ENCODE measurements around the gene GABPB1. TPM values are rescaled to one million over a fixed set of nuclear protein-coding genes. Genes with fewer than 3 reads are reported as not detected.

GABPB1 gene
- total RNA-seq, 1 donor from 2014 or later: 13.3 TPM

- Histone ChIP-seq H3K4me3 (no peak overlapping the region), H3K9me3 (no peaks in the 10 kb centered on the region), H3K27me3 (no peaks in the 10 kb centered on the region), H3K4me1 (no peaks in the 10 kb centered on the region), H3K27ac (no peak overlapping the region), H3K36me3 (no peaks in the 10 kb centered on the region)
- no peak for DNase-seq (ENCODE audit: extremely low spot score in 2 of 2)
- TF ChIP-seq POLR2A (IDR thresholded peaks at IDR 0.05): no peak
- no peak for TF ChIP-seq CTCF (IDR thresholded peaks at IDR 0.05)
- no peak for TF ChIP-seq POLR2AphosphoS5 (IDR thresholded peaks at IDR 0.05; ENCODE audit: insufficient read depth in 1 of 2, low read depth in 1 of 2)
- intact Hi-C loops (cut with DNase I): no loop called here
These were observed 94.0 kb downstream of the GABPB1 start for GRCh38 chr15:50260969-50261496.

- H3K9me3 ChIP-seq: no peaks in the 10 kb centered on the region
- intact Hi-C loops (cut with DNase I): no loop called here
- TF ChIP-seq POLR2A (IDR thresholded peaks at IDR 0.05) (no peak), CTCF (IDR thresholded peaks at IDR 0.05) (no peak), POLR2AphosphoS5 (IDR thresholded peaks at IDR 0.05; ENCODE audit: insufficient read depth in 1 of 2, low read depth in 1 of 2) (no peak)
- no peaks in the 10 kb centered on the region for H3K4me1 ChIP-seq
- no peak overlapping the region for H3K27ac ChIP-seq
- no peak overlapping the region for H3K4me3 ChIP-seq
- no peaks in the 10 kb centered on the region for H3K27me3 ChIP-seq
- DNase-seq (ENCODE audit: extremely low spot score in 2 of 2): no peak
- H3K36me3 ChIP-seq: no peaks in the 10 kb centered on the region
These were observed 95.7 kb downstream of the GABPB1 start for GRCh38 chr15:50259276-50259675.

GRCh38 chr15:50257924-50258323 lies 97.1 kb downstream of the GABPB1 start:
- Histone ChIP-seq H3K27me3 (no peaks in the 10 kb centered on the region), H3K4me3 (no peak overlapping the region), H3K9me3 (no peaks in the 10 kb centered on the region), H3K4me1 (no peaks in the 10 kb centered on the region), H3K36me3 (no peaks in the 10 kb centered on the region), H3K27ac (no peak overlapping the region)
- intact Hi-C loops (cut with DNase I): no loop called here
- DNase-seq (ENCODE audit: extremely low spot score in 2 of 2): no peak
- no peak for TF ChIP-seq CTCF (IDR thresholded peaks at IDR 0.05)
- TF ChIP-seq POLR2A (IDR thresholded peaks at IDR 0.05): no peak
- TF ChIP-seq POLR2AphosphoS5 (IDR thresholded peaks at IDR 0.05; ENCODE audit: insufficient read depth in 1 of 2, low read depth in 1 of 2): no peak

GRCh38 chr15:50257332-50257731 lies 97.7 kb downstream of the GABPB1 start:
- intact Hi-C loops (cut with DNase I): no loop called here
- no peak for DNase-seq (ENCODE audit: extremely low spot score in 2 of 2)

More at GRCh38 chr15:50257332-50257731, 97.7 kb downstream of the GABPB1 start:
- Histone ChIP-seq H3K4me1 (no peaks in the 10 kb centered on the region), H3K36me3 (no peaks in the 10 kb centered on the region), H3K27me3 (no peaks in the 10 kb centered on the region), H3K27ac (no peak overlapping the region), H3K4me3 (no peak overlapping the region), H3K9me3 (no peaks in the 10 kb centered on the region)
- TF ChIP-seq POLR2AphosphoS5 (IDR thresholded peaks at IDR 0.05; ENCODE audit: insufficient read depth in 1 of 2, low read depth in 1 of 2): no peak
- no peak for TF ChIP-seq CTCF (IDR thresholded peaks at IDR 0.05)
- TF ChIP-seq POLR2A (IDR thresholded peaks at IDR 0.05): no peak
